NCI-H2171 (cell line): ENCODE measurements around the gene NCKAP5.

Source experiments
- DNase-seq: peaks from one replicate; lab custom pipeline; 2025; lab: John Stamatoyannopoulos, UW

The NCKAP5 gene

GRCh38 chr2:133458280-133458679 is 110.0 kb downstream of the NCKAP5 start:
- no peak for DNase-seq

DNA sequence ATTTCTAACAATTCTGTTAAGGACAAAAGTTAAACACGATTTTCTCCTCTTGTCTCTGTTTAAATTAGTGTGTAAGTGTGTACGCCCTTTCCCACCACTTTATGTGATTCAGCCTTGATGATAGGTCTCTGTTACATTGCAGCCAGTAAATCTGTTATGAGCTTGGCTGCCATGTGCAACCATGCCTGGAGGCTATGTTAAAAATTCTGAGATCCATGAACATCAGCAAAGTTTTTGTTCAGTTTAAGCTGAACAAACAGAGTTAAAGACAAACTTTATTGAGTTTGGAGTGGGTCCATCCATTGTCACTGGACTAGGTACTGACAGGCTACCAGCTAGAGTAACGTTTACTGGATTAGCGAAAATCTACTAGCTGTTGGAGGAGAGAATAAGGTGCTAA is 110.4 kb downstream of the NCKAP5 start:
- DNase-seq: no peak

DNA sequence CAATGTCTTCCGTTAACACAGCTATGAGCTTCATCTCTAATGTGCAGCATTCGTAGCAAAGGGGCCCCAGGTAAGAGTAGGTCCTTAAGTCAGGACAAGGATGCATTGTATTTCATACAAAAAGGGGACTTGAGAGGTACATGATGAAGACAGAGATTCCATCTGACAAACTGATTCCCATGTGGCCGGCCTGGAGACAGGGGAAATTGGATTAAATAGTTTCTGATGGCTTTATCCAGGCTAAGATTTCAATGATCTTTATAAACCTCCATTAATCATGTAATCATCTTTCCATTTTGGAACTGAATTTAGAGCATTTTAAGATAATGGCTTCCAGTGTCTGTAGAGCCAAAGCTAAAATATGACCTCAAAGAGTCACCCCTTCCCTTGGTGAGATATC is 111.3 kb downstream of the NCKAP5 start:
- no peak for DNase-seq

- DNase-seq: no peak
Measured at GRCh38 chr2:133456156-133456555, 112.1 kb downstream of the NCKAP5 start.

DNA sequence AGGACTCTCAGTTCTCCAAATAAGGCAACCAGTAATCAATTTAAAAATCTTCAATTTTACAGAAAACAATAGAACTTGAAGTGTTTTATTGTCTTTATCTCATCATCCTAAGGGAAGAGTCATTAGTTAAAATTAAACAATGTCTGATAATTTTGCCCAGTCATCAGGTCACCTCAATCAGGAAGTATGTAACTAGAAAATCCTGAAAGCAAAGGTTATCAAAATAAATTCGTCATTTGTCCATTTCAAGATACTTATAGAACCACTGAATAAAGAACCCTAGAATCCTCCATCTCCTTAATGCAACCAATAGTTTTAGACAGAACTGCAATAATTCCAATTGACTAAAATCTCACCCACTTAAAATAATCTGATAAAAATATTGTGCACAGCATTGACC is 115.2 kb downstream of the NCKAP5 start:
- DNase-seq: no peak

DNA sequence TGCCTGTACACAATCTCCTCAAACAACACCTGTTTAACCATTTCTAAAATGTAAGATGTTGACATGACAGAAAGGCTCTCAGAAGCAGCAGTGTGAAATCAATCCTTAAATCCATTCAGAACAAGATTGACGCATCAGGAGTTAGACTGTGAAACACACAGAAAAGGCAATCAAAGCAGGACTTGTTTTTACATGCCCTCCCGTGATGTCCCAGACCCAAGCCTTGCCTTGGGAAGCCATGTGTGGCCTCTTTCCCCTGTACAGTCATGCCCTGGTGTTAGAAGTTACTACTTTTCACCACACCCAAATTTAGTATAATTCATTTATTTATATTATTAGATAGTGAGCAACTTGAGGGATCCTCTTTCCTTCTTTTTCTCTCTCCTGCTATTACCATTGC is 115.7 kb downstream of the NCKAP5 start:
- DNase-seq: no peak

- DNase-seq: no peak
Measured at GRCh38 chr2:133452146-133452545, 116.1 kb downstream of the NCKAP5 start.

- DNase-seq: no peak
Measured at GRCh38 chr2:133448195-133448594, 120.1 kb downstream of the NCKAP5 start.

DNA sequence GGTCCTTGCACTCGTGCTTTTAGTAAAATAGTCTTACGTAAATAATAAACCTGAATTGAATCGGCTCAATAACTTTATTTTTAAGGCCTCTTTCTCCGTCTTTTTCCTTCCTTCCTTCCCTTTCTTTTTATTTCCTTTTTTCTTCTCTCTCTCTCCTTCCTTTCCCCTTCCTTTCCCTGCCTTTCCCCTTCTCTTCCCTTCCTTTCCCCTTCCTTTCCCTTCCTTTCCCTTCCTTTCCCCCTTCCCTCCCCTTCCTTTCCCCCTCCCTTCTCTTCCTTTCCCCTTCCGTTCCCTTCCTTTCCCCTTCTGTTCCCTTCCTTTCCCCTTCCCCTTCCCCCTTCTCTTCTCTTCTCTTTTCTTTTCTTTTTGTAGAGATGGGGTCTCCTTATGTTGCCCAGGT is 121.0 kb downstream of the NCKAP5 start:
- no peak for DNase-seq

GRCh38 chr2:133444465-133444864 is 123.8 kb downstream of the NCKAP5 start:
- DNase-seq: no peak

GRCh38 chr2:133442393-133442792 is 125.9 kb downstream of the NCKAP5 start:
- no peak for DNase-seq

DNA sequence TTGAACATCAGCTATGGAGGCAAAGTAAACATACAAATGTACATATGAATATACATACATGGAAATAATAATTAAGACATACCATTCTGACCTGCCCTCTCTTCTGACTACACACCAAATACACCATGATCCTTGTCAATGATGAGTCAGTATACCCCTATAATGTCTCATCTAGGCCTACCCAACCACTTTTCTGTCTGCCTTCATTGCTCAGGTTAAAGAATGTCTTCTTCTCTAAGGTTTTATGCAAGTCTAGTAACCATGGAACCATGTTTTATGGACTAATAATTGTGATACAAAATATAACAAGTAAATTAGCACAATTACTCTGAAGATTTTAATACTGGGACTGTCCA is 128.7 kb downstream of the NCKAP5 start:
- no peak for DNase-seq

DNA sequence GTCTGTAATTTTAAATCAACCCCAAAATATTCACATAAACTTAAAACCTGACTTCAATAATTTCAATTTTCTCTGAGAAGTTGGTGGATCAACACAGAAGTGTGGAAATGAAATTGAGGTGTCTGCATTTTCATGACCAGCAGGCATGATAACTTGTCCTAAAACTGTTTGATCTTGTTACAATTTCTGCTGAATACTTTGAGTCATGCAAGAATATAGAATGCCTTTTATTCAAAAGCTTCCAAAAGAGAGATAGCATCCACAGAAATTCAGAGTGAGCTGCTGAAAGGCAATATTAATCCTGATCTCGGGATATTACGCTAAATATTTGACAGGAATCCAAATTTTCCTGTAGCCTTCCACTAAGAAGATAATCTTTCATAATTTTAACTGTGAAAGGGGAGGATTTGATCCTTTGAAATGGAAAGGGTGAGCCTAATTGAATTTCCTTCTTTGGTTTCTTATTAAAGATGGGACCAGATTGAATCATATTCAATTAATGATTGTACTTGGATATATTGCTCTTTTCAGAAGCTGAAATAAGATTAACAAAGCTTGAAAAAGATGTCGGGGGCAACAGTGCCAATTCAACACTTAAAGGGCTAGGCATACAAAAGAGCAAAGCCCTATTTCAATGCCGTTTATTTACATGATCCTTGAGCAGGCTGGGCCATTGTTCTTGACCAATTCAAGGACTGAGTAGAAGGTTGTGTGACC is 129.3 kb downstream of the NCKAP5 start:
- no peak for DNase-seq

DNA sequence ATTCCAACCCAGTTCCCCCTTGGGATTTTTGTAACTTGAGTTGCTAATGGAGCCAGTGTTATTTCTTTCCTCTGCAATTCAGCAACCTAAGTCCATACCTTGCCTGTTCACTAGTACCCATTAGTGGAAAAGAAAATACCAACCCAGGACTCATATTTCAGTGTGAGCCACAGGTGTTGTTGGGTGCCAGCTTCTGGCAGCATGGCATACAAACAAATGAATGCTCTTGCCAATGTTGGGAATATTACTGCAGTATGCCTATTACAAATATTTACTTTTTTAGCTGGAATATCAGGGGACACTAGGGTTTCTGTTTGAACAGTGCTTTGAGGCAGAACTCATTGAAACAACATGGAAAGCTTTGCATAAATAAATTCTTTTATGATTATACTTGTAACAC is 130.2 kb downstream of the NCKAP5 start:
- no peak for DNase-seq

GRCh38 chr2:133437492-133437891 is 130.8 kb downstream of the NCKAP5 start:
- no peak for DNase-seq

DNA sequence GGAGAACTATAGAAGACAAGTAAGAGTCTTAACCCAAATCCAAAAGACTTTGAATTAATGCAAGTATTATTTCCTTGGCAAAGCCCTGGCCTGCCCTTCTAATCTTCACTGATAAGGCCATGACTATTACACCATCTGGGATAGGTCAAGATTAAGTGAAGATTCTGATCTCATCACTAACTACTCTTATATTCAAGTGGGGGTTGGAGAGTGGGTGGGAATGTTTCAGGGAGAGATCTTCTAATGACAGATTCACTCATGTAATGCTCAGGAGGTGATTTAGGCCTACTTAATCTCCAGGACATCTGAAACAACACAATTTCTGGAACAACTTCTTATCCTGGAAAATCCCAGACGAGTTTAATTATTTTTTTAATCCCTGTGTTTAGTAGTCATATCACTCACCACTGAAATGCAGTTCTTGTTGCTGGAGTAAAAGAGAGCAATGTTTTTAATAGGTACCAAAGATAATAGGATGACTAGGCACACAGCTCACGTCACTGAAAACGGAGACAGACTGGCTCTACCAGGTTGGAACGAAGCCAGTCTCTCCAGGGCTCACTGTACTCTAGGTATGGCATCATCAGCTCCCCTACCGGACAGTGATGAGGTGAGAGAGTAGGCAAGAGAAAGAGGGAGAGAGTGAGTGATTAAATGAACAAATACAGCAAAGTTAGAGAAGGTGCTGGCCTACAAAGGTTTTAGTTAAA is 133.1 kb downstream of the NCKAP5 start:
- DNase-seq: no peak

DNA sequence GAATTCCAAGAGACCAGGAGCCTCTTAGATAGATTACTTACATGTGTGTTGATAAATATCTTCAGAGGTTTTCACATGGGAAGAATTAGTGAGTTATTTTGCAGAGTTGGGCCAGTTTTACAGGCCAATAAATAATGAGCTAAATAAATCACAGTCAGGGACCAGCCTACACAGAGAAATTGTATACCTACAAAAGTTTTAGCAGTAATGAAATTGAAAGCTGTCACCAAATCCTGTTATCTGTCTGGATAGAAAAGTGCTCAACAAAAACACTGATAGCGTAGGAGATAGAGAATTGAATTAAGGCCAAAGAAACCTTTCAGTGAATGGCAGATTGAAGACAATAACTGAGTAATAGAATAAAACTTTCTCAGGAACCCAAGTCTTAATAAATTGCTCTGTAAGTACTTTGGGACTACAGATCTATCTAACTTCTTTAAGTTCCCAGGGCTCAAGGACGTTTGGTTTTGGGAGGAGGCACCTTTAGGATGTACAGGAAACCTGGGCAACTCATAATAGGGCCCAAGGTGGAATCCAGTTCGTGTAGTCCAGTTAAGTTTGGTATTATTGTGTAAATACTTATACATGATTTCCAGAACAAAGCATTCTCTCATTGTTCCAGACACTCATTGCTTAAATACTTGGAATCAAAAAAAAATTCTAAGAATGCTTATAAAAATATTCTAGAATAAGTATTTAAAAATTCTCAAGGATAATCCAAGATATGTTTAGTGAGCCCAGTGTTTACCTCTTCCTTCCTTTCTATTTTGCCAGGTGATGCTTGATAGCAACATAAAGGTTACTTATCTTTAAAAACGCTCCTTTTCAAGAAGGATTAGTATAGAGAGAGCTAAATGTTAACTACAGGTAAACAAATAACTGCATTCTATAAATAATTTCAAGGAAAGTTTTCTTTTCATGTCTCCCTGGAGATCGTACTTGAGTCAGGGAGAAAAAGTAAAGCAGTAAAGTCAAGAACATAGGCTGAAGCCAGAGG is 134.5 kb downstream of the NCKAP5 start:
- no peak for DNase-seq

GRCh38 chr2:133432778-133433177 is 135.5 kb downstream of the NCKAP5 start:
- no peak for DNase-seq

GRCh38 chr2:133431289-133431688 is 137.0 kb downstream of the NCKAP5 start:
- DNase-seq: no peak

DNA sequence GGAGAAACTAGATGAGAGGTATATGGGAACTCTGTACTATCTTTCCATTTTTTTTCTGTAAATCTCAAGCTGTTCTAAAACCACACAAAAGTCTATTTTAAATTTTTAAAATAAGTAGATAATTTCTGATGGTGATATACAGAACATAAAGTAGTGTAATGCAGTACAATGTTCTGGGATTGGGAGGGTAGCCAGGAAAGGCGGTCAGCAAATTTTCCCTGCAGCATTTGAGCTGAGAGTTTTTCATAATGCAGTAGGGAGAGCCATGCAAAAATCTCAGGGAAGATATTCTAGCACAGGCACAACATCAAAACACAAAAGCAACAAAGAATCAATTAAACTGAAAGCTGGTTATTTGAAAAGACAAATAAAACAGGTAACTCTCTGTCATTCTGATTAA is 141.5 kb downstream of the NCKAP5 start:
- DNase-seq: no peak

- DNase-seq: no peak
Measured at GRCh38 chr2:133425612-133426011, 142.7 kb downstream of the NCKAP5 start.

GRCh38 chr2:133424876-133425275 is 143.4 kb downstream of the NCKAP5 start:
- no peak for DNase-seq

DNA sequence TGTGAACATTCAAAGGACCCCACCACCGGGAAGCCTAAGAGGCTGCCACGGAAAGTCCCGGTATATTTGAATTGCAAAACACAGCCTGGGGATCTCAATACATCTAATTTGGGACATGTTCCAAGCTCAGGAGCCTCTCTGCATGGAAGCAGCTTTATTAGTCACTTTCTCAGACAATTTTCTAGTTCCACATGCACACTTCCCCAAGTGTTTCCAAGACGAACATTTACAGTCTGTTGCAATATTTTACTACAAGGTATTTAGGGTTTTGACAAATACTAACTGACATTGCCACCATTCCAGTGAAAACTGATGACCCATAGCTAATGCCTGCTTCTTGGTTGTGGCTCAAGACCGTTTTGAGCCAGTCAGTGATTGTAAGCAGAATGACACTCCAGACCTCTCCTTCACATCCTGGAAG is 145.3 kb downstream of the NCKAP5 start:
- DNase-seq: no peak
